Activated B cell treated with CpG ODN at 0.5 μM for 24 hours (primary cell): Measurements from ENCODE around the gene SYT6. TPM values are rescaled to one million over a fixed set of nuclear protein-coding genes. Genes with fewer than 3 reads are reported as not detected.

Experiments
- ATAC-seq: fragments of 200-7000 bp; cut with Tn5 transposase; one replicate; pipeline ENCODE4 v1.10.0; 2021; ENCODE audit warnings: low read depth, mild to moderate bottlenecking, moderate library complexity
- CTCF ChIA-PET: fragments of 350-600 bp; sonication (Branson Sonifier 250); formaldehyde crosslinking; loops from one replicate; lab custom pipeline; 2021; ENCODE audit warnings: antibody characterized with exemption; lab: Charles Lee
- POLR2A ChIA-PET: fragments of 350-600 bp; sonication (Branson Sonifier 250); formaldehyde crosslinking; loops from one replicate; lab custom pipeline; 2021; ENCODE audit warnings: antibody characterized with exemption; lab: Charles Lee
- DNase-seq: peaks from one replicate; pipeline ENCODE4 v3.0.0; 2022
- H3K27ac Mint-ChIP-seq: one replicate; pipeline ENCODE4 v1.8.0; 2020; ENCODE audit warnings: mixed read lengths
- H3K27me3 Mint-ChIP-seq: one replicate; pipeline ENCODE4 v1.8.0; 2021; ENCODE audit warnings: mixed read lengths
- H3K36me3 Mint-ChIP-seq: one replicate; pipeline ENCODE4 v1.8.0; 2021; ENCODE audit warnings: low read depth, mixed read lengths
- H3K4me1 Mint-ChIP-seq: one replicate; pipeline ENCODE4 v1.8.0; 2021; ENCODE audit warnings: mixed read lengths
- H3K4me3 Mint-ChIP-seq: one replicate; pipeline ENCODE4 v1.8.0; 2020; ENCODE audit warnings: mild to moderate bottlenecking, mixed read lengths
- H3K9me3 Mint-ChIP-seq: one replicate; pipeline ENCODE4 v1.8.0; 2020; ENCODE audit warnings: mixed read lengths
- intact Hi-C: fragments of 100-400 bp; cut with micrococcal nuclease; formaldehyde crosslinking; loops from one replicate; pipeline ENCODE4 v1.15.1; 2024
- total RNA-seq: library from RNA; stranded (reverse); gene quantifications from 2 replicates; pipeline ENCODE4 v1.2.3, GENCODE V29; 2022
- TF ChIP-seq, protein P1 (sequence below): fragments of 200-600 bp; IDR thresholded peaks from one replicate; pipeline ENCODE4 v1.8.0; 2022; ENCODE audit warnings: antibody characterized with exemption, mild to moderate bottlenecking

Gene SYT6
- total RNA-seq, 1 donor from 2014 or later: not detected

DNA sequence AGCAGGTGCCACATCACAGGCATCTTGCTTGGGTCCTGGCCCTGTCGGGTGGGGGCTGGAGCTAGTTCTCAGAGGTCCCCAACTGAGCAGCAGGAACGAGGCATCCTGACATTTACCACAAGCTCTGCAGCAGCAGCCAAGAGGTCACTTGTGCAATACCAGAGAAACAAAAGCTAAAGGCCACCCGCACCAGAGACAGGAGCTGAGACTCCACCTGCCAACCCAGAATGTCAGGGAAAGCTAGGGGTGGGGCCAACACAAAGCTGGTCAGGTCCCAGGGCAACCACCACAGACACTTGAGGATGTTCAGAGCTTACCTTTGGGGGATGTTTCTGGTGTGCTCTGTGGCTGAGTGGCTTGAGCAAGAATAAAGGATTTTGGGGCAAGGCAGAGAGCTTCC, 13.6 kb upstream of the SYT6 start:
- no peak overlapping the region for H3K27ac Mint-ChIP-seq
- H3K4me1 Mint-ChIP-seq: no peaks in the 10 kb centered on the region
- no peak overlapping the region for H3K4me3 Mint-ChIP-seq
- ChIA-PET CTCF (no interaction called here), POLR2A (no interaction called here)
- TF ChIP-seq, protein P1, sequence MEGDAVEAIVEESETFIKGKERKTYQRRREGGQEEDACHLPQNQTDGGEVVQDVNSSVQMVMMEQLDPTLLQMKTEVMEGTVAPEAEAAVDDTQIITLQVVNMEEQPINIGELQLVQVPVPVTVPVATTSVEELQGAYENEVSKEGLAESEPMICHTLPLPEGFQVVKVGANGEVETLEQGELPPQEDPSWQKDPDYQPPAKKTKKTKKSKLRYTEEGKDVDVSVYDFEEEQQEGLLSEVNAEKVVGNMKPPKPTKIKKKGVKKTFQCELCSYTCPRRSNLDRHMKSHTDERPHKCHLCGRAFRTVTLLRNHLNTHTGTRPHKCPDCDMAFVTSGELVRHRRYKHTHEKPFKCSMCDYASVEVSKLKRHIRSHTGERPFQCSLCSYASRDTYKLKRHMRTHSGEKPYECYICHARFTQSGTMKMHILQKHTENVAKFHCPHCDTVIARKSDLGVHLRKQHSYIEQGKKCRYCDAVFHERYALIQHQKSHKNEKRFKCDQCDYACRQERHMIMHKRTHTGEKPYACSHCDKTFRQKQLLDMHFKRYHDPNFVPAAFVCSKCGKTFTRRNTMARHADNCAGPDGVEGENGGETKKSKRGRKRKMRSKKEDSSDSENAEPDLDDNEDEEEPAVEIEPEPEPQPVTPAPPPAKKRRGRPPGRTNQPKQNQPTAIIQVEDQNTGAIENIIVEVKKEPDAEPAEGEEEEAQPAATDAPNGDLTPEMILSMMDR: no peak
- H3K27me3 Mint-ChIP-seq: peaks cover 16% of the 10 kb centered on the region
- intact Hi-C loops: no loop called here
- H3K9me3 Mint-ChIP-seq: no peaks in the 10 kb centered on the region
- ATAC-seq (no peak), DNase-seq (no peak)
- H3K36me3 Mint-ChIP-seq: no peaks in the 10 kb centered on the region

DNA sequence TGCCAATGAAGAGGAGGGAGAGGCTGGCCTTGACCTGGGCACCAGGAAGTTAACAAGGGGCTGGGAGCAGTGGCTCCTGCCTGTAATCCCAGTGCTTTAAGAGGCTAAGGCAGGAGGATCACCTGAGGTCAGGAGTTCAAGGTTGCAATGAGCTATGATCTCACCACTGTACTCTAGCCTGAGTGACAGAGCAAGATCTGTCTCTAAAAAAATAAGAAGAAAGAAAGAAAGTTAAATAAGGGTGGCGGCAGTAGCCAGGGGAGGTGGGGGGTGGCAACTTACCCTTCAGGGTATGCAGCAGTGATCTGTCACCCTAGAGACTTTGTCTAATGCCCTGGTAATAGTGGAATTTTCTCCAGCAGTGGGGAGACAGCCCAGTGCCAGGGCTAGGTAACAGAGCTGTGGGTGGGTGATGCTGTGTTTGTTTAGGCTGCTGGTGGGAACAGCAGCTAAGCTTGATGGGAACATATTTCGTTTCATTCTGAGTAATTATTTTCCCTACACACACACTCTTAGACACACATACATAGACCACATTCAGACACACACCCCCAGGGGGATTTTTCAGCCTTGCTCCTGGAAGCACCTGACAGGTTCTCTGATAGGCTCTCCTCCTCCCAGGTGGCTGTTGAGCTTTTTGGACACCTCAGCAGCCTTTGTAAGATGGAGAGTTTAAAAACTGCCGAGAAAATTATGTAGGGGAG, 11.3 kb upstream of the SYT6 start:
- intact Hi-C loops: no loop called here
- no peak overlapping the region for H3K4me3 Mint-ChIP-seq
- CTCF ChIA-PET: no interaction called here
- TF ChIP-seq, protein P1: no peak
- H3K36me3 Mint-ChIP-seq: no peaks in the 10 kb centered on the region
- no peaks in the 10 kb centered on the region for H3K9me3 Mint-ChIP-seq
- H3K4me1 Mint-ChIP-seq: no peaks in the 10 kb centered on the region
- POLR2A ChIA-PET: no interaction called here
- no peak overlapping the region for H3K27ac Mint-ChIP-seq
- peaks cover 32% of the 10 kb centered on the region for H3K27me3 Mint-ChIP-seq
- ATAC-seq (no peak), DNase-seq (no peak)

DNA sequence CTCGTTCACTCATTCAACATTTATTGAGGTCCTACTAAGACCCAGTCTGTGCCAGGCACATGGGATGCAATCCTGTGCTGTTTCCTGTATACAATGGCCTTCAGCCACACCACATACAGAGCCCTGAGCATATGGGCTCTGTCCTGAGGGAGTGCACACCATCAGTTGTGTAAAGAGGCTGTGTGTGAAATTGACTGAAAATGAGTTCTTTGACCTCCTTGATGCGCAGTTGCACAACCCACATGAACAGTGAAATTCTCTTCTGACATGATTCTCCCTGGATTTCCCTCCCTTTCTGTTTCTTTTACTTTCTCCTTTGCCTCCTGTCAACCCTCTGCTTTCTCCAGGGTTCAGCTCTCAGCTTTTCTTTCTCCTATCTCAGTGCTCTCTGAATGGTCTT, 6.3 kb upstream of the SYT6 start:
- ChIA-PET POLR2A (no interaction called here), CTCF (no interaction called here)
- no peak overlapping the region for H3K4me3 Mint-ChIP-seq
- DNase-seq: no peak
- peaks cover 45% of the 10 kb centered on the region for H3K27me3 Mint-ChIP-seq
- no peak overlapping the region for H3K27ac Mint-ChIP-seq
- no peak for ATAC-seq
- no peaks in the 10 kb centered on the region for H3K36me3 Mint-ChIP-seq
- H3K9me3 Mint-ChIP-seq: no peaks in the 10 kb centered on the region
- no peaks in the 10 kb centered on the region for H3K4me1 Mint-ChIP-seq
- TF ChIP-seq, protein P1: no peak
- intact Hi-C loops: no loop called here

DNA sequence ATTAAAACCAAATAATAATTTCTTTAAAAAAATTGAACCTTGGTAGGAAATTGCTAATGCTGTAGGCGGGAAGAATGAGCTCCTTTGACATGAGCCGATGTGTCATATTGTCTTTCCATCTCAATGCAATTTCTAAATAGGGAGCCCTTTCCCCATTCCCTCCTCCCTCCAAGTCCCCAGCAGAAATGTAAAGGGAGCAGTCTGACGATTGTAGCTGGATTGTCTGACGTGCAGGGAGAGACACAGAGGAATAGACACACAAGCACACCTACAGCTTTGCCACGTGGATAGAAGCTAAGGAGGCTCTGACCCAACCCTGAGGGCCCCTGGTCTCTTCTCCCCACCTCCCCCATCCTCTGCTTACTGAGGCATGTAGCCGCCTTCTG, 3.6 kb upstream of the SYT6 start:
- ATAC-seq (no peak), DNase-seq (no peak)
- intact Hi-C loops: no loop called here
- H3K4me3 Mint-ChIP-seq: no peak overlapping the region
- CTCF ChIA-PET: no interaction called here
- POLR2A ChIA-PET: no interaction called here
- peaks cover 7% of the 10 kb centered on the region for H3K4me1 Mint-ChIP-seq
- H3K36me3 Mint-ChIP-seq: no peaks in the 10 kb centered on the region
- no peaks in the 10 kb centered on the region for H3K9me3 Mint-ChIP-seq
- peaks cover 51% of the 10 kb centered on the region for H3K27me3 Mint-ChIP-seq
- H3K27ac Mint-ChIP-seq: no peak overlapping the region
- TF ChIP-seq, protein P1: no peak

DNA sequence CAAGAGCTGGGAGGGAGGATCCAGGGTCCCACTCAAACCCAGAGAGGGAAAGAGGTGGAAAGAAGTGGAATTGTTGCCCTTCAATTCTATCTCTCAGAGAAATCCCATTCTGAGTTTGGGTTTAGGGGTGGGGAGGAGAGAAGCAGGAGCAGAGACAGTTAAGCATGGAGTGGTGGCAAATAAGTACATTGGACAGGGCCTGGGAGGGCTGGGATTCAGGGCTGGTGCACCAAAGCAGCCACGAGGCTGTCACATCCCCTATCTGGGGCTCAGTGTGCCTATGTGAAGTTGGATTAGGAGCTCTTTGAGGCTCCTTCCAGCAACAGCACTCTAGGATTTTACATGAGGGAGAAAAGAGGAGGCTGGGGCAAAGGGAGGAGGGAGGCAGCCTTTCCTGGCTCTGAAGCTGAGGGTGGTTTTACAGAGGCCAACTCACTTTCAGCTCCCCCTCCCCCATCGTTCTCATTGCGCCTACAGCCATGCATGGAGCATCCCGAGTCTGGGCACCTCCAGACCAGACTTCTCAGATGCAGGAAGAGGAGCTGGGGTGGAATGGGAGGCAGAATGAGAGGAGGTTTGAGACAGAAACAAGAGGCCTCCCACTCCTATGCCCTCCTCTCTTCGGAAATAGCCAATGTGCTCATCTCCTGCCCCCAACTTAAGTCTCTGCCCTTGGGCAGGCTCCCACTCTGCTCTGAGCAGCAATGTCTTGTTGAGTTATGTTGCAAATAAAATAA, 3.0 kb upstream of the SYT6 start:
- ChIA-PET POLR2A (no interaction called here), CTCF (no interaction called here)
- Mint-ChIP-seq H3K27me3 (peaks cover 53% of the 10 kb centered on the region), H3K27ac (no peak overlapping the region), H3K4me1 (peaks cover 7% of the 10 kb centered on the region), H3K9me3 (no peaks in the 10 kb centered on the region), H3K36me3 (no peaks in the 10 kb centered on the region), H3K4me3 (no peak overlapping the region)
- ATAC-seq: no peak
- TF ChIP-seq, protein P1: no peak
- intact Hi-C loops: no loop called here
- no peak for DNase-seq
